Spleen (tissue), 7 donors: Measurements from ENCODE around the gene HBQ1.

Experiments used
- POLR2AphosphoS5 ChIP-seq, 3 donors: sonication (generic); formaldehyde crosslinking; IDR thresholded peaks; one replicate each; pipeline ENCODE4 v1.5.1; 2017; ENCODE audit warnings: antibody characterized with exemption in 3 of 3
- TF ChIP-seq, protein P1 (sequence below), 11 experiments: fragments of 200-600 bp in 7 of 11; fragments of 450-650 bp in 4 of 11; sonication (generic) in 4 of 11; IDR thresholded peaks in 8 of 11; conservative IDR thresholded peaks in 3 of 11; 1 replicate in 7 of 11; 2 replicates in 4 of 11; pipeline versions ENCODE4 v1.4.0 to v1.8.0; 2016 to 2021; ENCODE audit warnings: antibody characterized with exemption in 11 of 11, inconsistent platforms in 4 of 11, mild to moderate bottlenecking in 1 of 11
- donor health status: DM: no; HTN: no; CAD: no; lungs with moderate emphysema.
- donor health status: DM: no; HTN: no; CAD: no.
- donor health status: DM: no; HTN: no; CAD: no.

DNA sequence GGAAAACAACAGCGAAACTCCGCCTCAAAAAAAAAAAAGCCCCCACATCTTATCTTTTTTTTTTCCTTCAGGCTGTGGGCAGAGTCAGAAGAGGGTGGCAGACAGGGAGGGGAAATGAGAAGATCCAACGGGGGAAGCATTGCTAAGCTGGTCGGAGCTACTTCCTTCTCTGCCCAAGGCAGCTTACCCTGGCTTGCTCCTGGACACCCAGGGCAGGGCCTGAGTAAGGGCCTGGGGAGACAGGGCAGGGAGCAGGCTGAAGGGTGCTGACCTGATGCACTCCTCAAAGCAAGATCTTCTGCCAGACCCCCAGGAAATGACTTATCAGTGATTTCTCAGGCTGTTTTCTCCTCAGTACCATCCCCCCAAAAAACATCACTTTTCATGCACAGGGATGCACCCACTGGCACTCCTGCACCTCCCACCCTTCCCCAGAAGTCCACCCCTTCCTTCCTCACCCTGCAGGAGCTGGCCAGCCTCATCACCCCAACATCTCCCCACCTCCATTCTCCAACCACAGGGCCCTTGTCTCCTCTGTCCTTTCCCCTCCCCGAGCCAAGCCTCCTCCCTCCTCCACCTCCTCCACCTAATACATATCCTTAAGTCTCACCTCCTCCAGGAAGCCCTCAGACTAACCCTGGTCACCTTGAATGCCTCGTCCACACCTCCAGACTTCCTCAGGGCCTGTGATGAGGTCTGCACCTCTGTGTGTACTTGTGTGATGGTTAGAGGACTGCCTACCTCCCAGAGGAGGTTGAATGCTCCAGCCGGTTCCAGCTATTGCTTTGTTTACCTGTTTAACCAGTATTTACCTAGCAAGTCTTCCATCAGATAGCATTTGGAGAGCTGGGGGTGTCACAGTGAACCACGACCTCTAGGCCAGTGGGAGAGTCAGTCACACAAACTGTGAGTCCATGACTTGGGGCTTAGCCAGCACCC, 5.0 kb upstream of the HBQ1 start:
- TF ChIP-seq, protein P1, sequence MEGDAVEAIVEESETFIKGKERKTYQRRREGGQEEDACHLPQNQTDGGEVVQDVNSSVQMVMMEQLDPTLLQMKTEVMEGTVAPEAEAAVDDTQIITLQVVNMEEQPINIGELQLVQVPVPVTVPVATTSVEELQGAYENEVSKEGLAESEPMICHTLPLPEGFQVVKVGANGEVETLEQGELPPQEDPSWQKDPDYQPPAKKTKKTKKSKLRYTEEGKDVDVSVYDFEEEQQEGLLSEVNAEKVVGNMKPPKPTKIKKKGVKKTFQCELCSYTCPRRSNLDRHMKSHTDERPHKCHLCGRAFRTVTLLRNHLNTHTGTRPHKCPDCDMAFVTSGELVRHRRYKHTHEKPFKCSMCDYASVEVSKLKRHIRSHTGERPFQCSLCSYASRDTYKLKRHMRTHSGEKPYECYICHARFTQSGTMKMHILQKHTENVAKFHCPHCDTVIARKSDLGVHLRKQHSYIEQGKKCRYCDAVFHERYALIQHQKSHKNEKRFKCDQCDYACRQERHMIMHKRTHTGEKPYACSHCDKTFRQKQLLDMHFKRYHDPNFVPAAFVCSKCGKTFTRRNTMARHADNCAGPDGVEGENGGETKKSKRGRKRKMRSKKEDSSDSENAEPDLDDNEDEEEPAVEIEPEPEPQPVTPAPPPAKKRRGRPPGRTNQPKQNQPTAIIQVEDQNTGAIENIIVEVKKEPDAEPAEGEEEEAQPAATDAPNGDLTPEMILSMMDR (IDR thresholded peaks at IDR 0.05 in 8 of 11, conservative IDR thresholded peaks at IDR 0.05 in 3 of 11) = no peak
- no peak for TF ChIP-seq POLR2AphosphoS5 (IDR thresholded peaks at IDR 0.05)
